HG03520 (cell line): ENCODE data around the gene SLC6A1.

ENCODE experiments used
- ATAC-seq: cut with Tn5 transposase; IDR thresholded peaks from one replicate; pipeline ENCODE4 v1.9.1; 2021; ENCODE audit warnings: mild to moderate bottlenecking, moderate library complexity; ENCODE audit not compliant: unreplicated experiment

SLC6A1 gene

DNA sequence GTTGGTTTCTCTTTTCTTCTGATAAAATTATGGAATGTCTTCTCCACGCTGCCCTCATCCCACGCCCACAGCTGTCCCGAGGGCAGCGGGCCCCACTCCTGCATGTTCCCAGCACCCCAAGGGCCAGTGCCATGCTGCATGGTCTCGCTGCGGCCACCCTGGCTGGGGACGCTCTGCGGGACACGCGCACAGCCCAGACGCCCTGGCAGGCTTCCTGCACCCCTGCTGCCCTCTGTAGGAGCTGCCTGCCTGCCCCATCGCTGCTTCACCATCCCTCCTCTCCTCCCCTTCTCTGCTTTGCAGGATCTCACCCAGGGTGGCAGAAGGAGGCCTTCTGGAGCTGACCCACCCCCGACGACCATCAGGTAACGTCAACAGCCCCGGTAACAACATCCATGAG, 22.8 kb downstream of the SLC6A1 start:
- no peak for ATAC-seq

DNA sequence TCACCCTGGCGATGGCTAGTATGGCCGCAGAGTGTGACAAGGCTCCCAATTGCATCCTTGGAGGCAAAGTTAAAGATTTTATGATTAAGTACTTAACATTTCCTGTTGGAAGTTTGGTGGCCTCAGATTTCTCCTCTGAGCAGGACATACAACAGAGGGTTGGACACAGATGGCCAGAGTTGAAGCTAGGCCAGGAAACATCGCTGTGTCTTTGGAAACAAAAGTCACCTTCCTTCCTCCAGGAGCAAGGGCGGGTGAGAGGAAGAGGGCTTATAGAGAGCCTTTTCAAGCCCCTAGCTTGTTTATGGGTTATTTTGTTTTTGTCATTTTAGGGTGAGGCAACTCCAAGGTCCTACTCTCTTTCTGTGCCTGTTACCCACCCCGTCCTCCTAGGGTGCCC, 24.2 kb downstream of the SLC6A1 start:
- ATAC-seq: no peak

DNA sequence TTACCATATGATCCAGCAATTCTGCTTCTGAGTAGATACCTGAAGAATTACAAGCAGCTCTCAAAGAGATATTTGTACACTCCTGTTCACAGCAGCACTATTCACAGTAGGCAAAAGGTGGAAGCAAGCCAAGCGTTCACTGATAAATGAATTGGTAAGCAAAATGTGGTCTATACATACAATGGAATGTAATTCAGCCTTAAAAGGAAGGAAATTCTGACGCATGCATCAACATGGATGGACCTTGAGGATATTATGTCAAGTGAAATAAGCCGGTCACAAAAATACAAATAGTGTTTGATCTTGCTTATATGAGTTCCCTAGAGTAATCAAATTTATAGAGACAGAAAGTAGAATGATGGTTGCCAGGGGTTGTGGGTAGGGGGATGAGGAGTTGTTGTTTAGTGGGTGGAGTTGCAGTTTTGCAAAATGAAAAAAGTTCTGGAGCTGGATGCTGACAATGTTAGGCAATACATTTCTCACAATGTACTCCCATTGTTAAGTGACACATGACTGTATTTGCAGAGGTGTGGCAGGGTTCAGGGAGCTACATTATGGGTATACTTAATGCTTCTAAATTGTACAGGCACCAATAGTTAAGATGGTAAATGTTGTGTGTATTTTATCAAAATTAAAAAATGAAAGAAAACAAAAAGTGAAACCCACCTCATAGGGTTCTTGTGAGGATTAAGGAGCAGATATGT, 26.7 kb downstream of the SLC6A1 start:
- ATAC-seq: no peak

DNA sequence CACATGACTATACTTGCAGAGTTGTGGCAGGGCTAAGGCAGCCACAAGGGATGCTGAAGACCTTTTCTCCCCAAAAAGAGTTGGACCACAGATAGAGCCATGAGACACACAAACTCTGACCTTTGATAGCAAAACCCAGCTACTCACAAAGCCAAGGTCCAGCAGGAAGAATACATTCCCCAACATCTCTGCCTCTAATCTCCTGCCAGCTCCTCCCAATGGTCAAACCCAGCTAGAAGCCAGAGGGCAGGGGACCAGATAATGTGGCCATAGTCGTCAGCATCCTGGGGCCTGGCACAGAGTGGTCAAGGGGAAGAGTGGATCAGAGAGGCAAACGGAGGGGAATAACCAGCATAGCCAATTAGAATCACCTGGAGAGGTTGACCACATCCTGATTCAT, 28.2 kb downstream of the SLC6A1 start:
- no peak for ATAC-seq

DNA sequence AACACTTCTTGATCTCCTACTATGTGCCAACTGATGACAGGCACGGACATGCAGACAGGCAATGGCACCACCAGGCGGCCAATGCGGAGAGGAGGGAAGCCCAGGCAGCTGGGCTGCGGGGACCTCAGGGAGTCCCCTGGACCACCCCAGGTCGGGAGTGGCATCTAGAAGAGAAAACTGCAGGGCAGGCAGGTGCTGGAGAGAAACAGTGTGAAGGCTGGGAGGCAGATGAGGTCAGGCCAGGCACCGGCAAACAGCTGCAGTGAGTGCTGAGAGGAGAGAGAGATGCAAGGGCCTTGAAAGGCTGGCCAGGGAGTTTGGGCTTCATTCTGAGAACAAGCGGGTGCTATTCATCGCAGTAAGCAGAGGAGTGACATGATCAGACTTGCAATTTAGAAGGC, 29.1 kb downstream of the SLC6A1 start:
- ATAC-seq: no peak

DNA sequence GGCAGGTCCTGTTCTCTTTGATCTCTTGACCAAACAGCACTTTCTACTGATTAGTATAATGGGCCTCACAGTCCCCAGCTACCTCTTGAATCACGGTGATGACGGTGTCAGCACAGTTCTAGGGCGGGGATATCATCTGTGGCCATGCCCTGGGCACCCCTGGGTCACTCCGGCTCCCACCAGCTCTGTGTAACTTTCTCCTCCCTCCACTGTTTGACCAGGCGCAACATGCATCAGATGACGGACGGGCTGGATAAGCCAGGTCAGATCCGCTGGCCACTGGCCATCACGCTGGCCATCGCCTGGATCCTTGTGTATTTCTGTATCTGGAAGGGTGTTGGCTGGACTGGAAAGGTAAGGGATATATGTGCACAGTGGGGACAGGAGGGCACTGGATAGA, 29.6 kb downstream of the SLC6A1 start:
- ATAC-seq: no peak

DNA sequence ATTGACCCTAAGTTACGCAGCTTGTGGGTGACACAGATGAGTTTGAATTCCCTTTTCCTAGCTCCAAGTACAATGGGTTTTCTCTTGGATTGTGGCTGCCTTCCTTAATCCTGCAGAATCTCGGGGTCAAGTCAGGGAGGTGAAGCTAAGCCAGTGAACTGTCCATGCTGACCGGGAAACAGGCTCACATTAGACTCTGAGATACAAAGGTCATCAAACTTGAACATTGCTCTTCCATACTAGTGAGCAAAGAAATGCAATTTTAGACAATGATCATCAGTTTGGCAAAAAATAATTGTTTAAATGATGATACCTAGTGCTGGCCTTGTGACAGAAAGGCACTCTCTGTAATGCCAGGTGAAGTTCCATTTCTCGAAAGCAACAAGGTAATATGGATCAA, 31.6 kb downstream of the SLC6A1 start:
- no peak for ATAC-seq

DNA sequence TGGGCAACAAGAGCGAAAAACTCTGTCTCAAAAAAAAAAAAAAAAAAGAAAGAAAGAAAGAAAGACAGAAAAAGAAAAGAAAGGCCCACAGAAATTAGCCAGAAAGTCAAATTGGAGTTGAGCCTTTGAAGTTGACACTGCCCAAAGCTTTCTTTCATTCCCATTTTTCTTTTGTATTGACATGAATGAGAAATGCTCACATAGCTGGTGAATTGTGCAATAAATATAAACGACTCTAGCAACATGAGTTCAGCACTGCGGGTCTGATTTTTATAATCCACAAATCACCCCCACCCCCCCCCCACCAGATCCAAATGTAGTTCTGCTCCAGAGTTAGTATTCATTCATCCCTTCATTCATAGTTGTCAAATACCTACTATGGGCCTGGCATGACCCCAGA, 37.4 kb downstream of the SLC6A1 start:
- no peak for ATAC-seq

DNA sequence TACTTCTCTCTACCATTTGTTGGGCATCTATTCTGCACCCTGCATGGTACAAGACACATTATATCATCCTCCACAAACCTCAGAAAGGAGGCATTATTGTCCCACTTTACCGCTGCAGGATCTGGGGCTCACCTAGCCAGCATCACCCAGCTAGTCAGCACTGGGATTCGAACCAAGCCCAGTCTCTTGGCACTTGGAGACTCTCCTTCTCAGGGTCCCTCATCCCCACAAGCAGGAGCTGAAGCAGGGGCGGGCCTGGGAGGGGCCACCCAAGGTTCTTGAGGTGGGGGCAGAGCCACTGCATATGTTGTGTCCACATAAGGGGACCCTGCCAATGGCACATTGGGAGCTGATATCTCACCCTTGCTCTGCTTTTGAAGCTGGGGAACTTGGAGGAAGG, 41.3 kb downstream of the SLC6A1 start:
- ATAC-seq: no peak

DNA sequence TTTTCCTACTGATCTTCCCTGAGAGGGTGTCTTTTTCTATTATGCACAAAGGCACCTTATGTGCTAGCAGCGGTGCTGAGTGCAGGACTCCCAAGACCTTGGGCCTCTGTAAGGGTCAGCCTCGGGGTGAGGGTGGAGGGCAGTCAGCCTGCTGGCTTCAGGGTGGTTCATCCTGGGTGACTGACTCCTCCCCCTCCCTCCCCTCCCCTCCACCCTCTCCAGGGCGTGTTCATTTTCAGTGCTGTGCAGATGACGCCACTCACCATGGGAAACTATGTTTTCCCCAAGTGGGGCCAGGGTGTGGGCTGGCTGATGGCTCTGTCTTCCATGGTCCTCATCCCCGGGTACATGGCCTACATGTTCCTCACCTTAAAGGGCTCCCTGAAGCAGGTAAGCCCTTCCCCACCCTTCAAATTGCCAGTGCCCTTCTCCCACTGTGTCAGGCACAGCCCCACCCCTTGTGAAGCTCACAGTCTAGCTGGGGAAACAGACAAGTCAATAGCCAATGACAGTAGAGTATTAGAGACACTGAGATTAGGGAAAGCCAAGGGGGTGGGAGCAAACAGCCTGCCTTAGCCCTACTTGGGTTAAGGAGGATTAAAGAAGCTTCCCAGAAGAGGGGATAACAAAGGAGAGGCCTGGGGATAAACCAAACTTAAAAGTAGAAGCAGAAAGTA, 41.9 kb downstream of the SLC6A1 start:
- no peak for ATAC-seq

DNA sequence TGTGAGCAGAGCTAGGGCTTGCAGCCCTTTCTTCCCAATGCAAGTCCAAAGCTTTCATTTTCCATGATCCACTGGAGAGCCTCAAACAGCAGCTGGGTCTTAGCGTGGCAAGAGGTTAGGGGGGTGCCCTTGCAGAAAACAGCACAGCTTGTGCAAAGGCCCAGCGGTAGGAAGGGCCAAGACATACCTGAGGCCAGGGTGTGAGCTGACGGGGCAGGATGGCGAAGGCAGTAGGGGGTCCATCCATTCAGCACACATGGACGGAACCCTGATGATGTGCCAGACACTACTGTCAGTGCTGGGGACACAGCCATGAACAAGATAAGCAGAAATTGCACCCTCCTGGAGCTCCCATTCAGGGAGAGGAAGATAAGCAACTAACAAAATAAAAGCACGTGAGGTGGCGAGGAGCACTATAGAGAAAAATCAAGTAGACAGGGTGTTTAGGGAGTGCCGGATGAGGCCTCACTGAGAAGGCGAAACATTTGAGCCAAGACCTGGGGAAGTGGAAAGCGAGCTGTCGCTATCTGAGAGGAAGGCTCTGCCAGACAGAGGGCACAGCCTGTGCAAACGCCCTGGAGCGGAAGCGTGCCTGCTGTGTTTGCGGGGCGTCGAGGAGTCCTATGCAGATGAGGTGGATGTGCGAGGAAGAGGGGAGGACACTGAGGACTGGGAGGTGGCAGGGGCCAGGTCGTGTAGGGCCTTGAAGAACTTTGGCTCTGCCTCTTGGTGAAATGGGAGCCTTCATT, 43.4 kb downstream of the SLC6A1 start:
- ATAC-seq: no peak

DNA sequence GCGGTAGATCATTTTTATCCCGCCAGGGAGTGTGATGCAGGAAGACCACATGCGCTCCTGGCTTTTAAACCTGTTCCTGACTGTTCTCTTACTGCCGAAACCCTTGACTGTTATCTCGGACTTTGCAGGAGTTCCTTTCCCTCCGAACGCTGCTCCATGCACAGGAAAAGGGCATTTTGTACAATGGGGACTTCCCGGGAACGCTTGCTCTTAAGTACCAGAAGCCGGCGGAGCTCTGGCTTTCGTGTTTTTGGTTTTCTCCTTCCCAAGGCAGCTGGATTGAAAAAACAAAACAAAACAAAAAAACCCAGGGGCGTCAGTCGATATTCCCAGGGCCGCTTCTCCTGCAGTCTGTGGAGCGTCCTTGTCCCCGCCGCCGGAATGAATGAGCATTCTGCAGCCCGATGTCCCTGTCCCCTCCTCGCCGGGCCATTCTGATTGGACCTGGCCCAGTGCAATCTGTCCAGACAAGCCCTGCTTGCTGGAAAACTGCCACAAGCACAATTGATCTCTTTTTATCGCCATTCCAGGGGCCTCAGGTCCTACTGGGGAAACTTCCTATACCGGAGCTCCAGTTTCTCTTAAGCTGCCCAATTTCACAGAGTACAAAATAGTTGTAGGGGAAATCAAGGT, 44.8 kb downstream of the SLC6A1 start:
- ATAC-seq: no peak

DNA sequence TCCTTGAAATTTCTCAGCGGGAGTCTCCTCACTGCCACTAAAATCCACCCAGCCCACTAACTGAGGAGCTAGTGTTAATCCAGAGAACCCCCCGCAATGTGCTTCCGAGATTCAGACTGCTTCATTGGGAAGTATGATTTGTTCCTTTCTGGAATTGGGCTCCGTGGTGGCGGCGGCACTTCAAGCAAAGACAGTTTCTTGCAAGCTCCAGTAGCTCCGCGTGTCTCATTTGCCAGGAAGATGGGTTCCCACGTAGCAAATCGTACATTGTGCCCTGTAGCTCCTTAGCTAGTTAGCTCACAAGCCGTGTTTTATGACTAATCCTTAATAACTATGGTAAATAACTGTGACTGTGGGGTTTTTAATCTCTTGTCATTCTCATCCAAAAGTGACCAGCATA, 45.4 kb downstream of the SLC6A1 start:
- no peak for ATAC-seq

DNA sequence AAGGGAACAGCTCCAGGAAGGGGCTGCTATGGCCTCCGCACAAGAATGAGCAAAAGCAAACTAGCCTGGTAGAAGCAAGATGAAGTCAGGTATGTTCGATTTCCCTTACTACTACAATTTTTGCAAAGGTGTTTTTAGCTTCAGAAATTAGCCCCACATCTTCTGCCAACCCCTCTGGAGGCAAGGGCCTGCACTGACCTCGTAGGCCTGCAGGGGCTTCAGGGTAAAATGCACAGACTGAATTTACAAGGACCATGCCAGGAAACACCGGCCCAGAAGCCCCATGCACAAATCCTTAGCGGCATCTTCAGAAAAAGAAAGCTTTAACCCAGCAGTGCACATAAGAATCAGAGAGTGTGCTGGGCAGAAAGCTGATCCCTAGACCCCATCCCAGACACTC, 53.0 kb downstream of the SLC6A1 start:
- ATAC-seq: no peak

DNA sequence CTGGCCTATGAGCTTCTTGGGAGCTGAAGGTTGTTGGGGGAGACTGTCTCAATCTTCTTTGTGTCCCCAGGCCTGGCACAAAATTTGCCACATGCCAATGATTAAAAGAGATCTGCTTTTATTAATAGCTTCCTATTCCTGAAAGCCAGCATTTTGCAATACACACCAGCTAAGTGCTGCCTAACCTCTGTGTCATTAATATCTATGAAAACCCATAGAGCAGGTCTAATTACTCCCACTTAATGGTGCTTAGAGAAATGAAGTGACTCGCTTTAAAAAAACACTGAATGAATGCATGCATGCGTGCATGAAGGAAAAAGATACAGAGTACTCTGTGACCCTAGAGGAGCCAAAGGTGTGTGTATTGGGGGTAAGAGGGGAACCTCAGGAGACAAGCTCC, 55.0 kb downstream of the SLC6A1 start:
- ATAC-seq: no peak

DNA sequence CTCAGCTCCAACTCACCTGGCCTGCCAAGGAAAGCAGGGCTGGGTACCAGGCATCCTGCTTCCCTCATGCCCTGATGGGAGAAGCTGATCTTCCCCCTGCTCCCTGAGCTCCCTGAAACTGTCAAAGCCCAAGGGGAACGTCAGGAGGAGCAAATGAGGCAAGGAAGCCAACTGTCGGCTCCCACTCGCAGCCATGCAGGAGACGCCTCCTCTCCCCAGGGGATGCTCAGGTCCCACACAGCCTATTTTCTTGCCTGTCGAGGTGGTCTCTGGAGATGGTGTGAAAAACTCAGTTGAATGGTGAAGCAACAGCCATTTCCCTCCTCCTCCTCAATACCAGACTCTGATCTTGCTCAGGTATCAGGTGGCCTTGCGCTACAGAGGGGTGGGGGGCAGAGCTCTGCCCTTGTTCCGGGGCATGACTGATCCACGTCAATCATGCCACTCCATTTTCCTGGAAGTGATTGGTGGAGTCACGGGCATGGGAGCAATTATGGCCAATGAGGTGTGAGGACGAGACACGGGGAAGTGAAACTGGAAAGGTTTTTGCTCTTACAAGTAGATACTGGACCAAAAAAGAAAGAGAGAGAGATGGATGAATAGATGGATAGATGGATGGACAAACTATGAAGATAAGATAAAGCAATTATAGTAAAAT, 58.2 kb downstream of the SLC6A1 start:
- no peak for ATAC-seq

DNA sequence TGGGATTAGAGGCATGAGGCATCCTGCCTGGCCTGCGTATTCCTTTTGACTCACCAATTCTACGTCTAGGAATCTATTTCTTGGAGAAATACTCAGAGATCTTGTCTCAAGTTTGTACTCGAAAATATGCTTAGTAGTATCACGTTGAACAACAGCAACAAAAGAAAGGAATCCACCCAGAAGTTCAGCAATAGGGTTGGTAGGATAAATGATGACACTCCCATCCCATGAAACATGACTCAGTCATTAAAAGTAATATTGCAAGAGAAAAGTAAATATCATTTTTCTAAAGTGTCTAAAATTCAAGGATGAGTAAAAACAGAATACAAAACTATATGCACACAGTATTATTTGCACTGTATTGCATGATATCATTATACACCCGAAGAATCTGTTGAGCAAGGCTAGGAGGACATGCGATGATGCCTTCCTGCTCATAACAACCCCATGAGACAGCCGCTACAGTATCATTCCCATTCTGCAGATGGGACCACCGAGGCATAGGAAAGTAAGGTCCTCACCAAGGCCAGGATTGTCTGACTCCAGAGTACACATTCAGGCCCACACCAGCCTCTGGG, 61.5 kb downstream of the SLC6A1 start:
- ATAC-seq: no peak

DNA sequence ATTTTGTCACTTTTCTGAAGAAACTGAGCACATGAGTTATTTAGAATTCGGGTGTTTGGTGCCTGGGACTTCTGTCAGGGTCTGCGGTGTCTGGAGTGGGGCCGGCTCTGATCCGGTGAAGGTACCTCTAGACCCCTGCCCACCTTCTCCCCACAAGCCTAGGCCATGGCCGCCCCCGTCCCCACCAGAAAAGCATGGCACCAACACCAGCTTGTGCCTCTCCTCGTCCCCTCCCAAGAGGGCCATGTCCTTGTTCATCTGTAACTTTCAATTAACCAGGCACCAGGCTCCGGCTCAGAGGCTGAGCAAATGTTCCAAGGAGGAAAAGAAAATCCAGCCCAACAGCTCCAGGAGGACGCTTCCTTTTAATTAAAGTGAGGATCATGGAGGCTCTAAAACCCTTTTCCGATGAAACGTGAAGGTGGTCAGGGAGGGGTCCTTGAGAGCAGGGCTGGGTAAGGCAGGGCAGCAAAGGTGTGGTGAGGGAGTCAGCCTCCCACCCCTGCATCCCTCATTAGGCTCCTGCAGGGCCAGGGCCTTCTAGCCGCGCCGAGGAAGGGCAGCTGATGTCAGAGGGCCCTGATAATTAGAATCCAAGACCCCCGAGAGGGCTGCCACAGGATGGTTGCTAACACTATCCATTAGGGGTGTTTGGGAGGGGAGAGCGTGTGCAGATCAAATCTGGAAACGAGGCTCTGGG, 62.3 kb downstream of the SLC6A1 start:
- no peak for ATAC-seq

DNA sequence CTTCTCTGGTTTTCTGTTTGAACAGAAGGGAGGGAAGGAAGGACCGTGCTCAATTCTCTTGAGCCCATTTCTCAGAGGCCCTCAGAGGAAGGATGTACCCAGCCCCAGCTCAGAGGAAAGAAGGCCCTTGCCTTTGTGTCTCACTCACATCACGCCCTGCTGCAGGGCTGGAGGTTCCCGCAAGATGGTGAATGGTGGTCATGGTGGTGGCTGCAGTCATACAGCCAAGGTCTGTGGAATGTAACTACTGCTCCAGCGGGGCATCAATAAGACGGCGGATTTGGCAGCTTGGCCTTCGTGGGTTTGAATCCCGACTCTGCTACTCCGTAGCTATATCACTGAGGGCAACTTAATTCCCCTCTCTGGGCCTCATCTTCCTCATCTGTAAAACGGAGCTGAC, 62.9 kb downstream of the SLC6A1 start:
- ATAC-seq: no peak

DNA sequence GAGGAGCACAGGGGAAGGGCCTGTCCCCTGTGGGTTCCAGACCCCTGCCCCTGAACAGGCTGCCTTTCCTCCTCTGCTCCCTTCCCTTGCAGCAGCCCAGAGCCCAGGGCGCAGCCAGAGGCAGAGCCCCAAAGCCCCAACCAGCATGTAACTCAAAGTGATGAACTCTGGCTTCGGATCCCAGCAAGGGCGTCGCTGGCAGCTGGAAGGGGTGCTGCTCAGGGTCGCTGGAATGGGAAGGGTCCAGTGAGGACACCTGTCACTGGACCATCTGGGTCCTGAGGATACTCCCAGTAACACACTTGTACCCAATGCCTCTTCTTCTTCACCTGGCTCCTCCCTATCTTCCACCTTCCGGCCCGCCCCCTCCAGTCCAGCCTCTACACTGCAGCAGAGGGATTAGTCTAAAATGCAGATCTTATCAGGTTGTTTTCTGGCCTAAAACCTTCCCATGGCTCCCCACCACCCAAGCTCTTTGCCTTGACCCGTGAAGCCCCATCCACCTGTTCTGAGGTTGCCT, 64.0 kb downstream of the SLC6A1 start:
- no peak for ATAC-seq
